ENCODE measurements around the gene RANBP9.

RANBP9 gene

GRCh38 chr6:13648850-13649249 lies 62.8 kb downstream of the RANBP9 start:
- no peak for DNase-seq

GRCh38 chr6:13643125-13643524 lies 68.5 kb downstream of the RANBP9 start:
- no peak for DNase-seq

GRCh38 chr6:13641315-13641714 lies 70.3 kb downstream of the RANBP9 start:
- DNase-seq: no peak

- peak; percentile 63 to 65 for DNase-seq
These were observed 73.0 kb downstream of the RANBP9 start for GRCh38 chr6:13638626-13639025.

GRCh38 chr6:13638014-13638413 lies 73.6 kb downstream of the RANBP9 start:
- no peak for DNase-seq

GRCh38 chr6:13635948-13636658 lies 75.5 kb downstream of the RANBP9 start:
- peak; percentile 55 to 70 for DNase-seq

GRCh38 chr6:13633343-13633742 lies 78.3 kb downstream of the RANBP9 start:
- DNase-seq: no peak

GRCh38 chr6:13630499-13630898 lies 81.1 kb downstream of the RANBP9 start:
- no peak for DNase-seq

- no peak for DNase-seq
These were observed 82.0 kb downstream of the RANBP9 start for GRCh38 chr6:13629459-13630116.

GRCh38 chr6:13624871-13625288 lies 86.8 kb downstream of the RANBP9 start:
- DNase-seq: peak; percentile 67 to 70

GRCh38 chr6:13617066-13617465 lies 94.6 kb downstream of the RANBP9 start:
- no peak for DNase-seq

- DNase-seq: peak in 1 of 2 experiments; percentile 31
These were observed 95.9 kb downstream of the RANBP9 start for GRCh38 chr6:13615792-13616120.

- DNase-seq: peak; percentile 96 to 99
These were observed 96.5 kb downstream of the RANBP9 start, which contains the start of gene NOL7 for GRCh38 chr6:13614926-13615791. Gene NOL7, plus strand, starts transcription at chr6:13615335. Its CDS starts 24 bp downstream, at chr6:13615359.

GRCh38 chr6:13614126-13614925 lies 97.3 kb downstream of the RANBP9 start:
- DNase-seq: peak; percentile 51 to 57

- DNase-seq: no peak
These were observed 98.5 kb downstream of the RANBP9 start for GRCh38 chr6:13613029-13613594.

GRCh38 chr6:13611715-13612114 lies 99.9 kb downstream of the RANBP9 start:
- DNase-seq: no peak

GRCh38 chr6:13605634-13606033 lies 106.0 kb downstream of the RANBP9 start:
- no peak for DNase-seq

- no peak for DNase-seq
These were observed 106.9 kb downstream of the RANBP9 start for GRCh38 chr6:13604546-13605416.

GRCh38 chr6:13604135-13604534 lies 107.5 kb downstream of the RANBP9 start:
- no peak for DNase-seq

- no peak for DNase-seq
These were observed 111.6 kb downstream of the RANBP9 start for GRCh38 chr6:13600036-13600435.

- no peak for DNase-seq
These were observed 114.6 kb downstream of the RANBP9 start for GRCh38 chr6:13597073-13597472.
